AG10803 (cell line): ENCODE measurements around the gene ZFP36L1.
A peak's percentile ranks its signal among the peaks of the same experiment; 100 is the strongest.

Source experiments
- DNase-seq: peaks from one replicate; pipeline ENCODE4 v3.0.0; 2010; ENCODE audit warnings: low read depth
- H3K4me3 ChIP-seq: 2 replicates; pipeline ENCODE4 v1.5.1; 2011; ENCODE audit warnings: mild to moderate bottlenecking, low read length, control low read depth
- CTCF ChIP-seq: conservative IDR thresholded peaks from 2 replicates; pipeline ENCODE4 v1.5.1; 2011; ENCODE audit warnings: mild to moderate bottlenecking, low read length, control low read depth, inconsistent platforms

ZFP36L1 gene

GRCh38 chr14:68828698-68829097 is 35.8 kb upstream of the ZFP36L1 start:
- no peak for TF ChIP-seq CTCF
- no peak for DNase-seq
- no peak overlapping the region for H3K4me3 ChIP-seq

GRCh38 chr14:68825729-68826128 is 32.9 kb upstream of the ZFP36L1 start:
- no peak for DNase-seq

GRCh38 chr14:68824517-68825347 is 31.9 kb upstream of the ZFP36L1 start:
- DNase-seq = peak; percentile 74
- peak; percentile 92 for TF ChIP-seq CTCF
- no peak overlapping the region for H3K4me3 ChIP-seq

More at GRCh38 chr14:68825729-68826128, 32.9 kb upstream of the ZFP36L1 start:
- no peak for TF ChIP-seq CTCF
- no peak overlapping the region for H3K4me3 ChIP-seq

GRCh38 chr14:68824207-68824516 is 31.3 kb upstream of the ZFP36L1 start:
- no peak overlapping the region for H3K4me3 ChIP-seq
- no peak for TF ChIP-seq CTCF
- no peak for DNase-seq

- no peak overlapping the region for H3K4me3 ChIP-seq
- no peak for DNase-seq
- TF ChIP-seq CTCF = no peak
These were observed 30.8 kb upstream of the ZFP36L1 start for GRCh38 chr14:68823434-68824206.

- no peak for TF ChIP-seq CTCF
- DNase-seq = no peak
- H3K4me3 ChIP-seq = no peak overlapping the region
These were observed 30.1 kb upstream of the ZFP36L1 start for GRCh38 chr14:68822926-68823325.
